Measurements from ENCODE around the gene TROAP.
"Not testable (repeated sequence)": the region's sequence is repeated elsewhere in the genome, so short reads cannot be mapped to it uniquely, and the experiment has no call there.

TROAP gene

GRCh38 chr12:49367381-49368239, 44.6 kb downstream of the TROAP start, which contains the start of gene SPATS2:
Gene SPATS2 (plus strand): TSS chr12:49367462. CDS start chr12:49461013, 93,551 bp downstream.
- peak; percentile 47 for DNase-seq (ENCODE audit: low spot score)

GRCh38 chr12:49368240-49368600, 45.2 kb downstream of the TROAP start:
- DNase-seq (ENCODE audit: low spot score), result no peak

- peak; percentile 52 for DNase-seq (ENCODE audit: low spot score)
Observed at GRCh38 chr12:49369411-49370145, 46.5 kb downstream of the TROAP start.

GRCh38 chr12:49370539-49370938, 47.5 kb downstream of the TROAP start:
- DNase-seq (ENCODE audit: low spot score), result no peak

GRCh38 chr12:49375406-49375805, 52.4 kb downstream of the TROAP start:
- no peak for DNase-seq (ENCODE audit: low spot score)

GRCh38 chr12:49377386-49377785, 54.3 kb downstream of the TROAP start:
- no peak for DNase-seq (ENCODE audit: low spot score)

GRCh38 chr12:49380184-49380583, 57.1 kb downstream of the TROAP start:
- not testable (repeated sequence) for DNase-seq (ENCODE audit: low spot score)
